ENCODE measurements around the gene DCLK1. TPM values are rescaled to one million over a fixed set of nuclear protein-coding genes. Genes with fewer than 3 reads are reported as not detected.

The DCLK1 gene
- total and polyA plus RNA-seq, 2 donors (not counting 1 experiment from before 2014, with no cell fraction given) = 0.56 to 6.3 TPM

GRCh38 chr13:35744144-35744543 lies 387.0 kb downstream of the DCLK1 start:
- no peak for DNase-seq (ENCODE audit: low read depth in 2 of 2)
- no peak overlapping the region for H3K9ac ChIP-seq (ENCODE audit: insufficient read depth, low read length)
- H4K20me1 ChIP-seq (ENCODE audit: control insufficient read depth, extremely low read depth, insufficient read depth, low read length) = no peaks in the 10 kb centered on the region
- no peak overlapping the region for H3K27ac ChIP-seq (ENCODE audit: insufficient read depth, low read length)
- no peak overlapping the region for H3K4me3 ChIP-seq (replicated peaks in 1 of 4; ENCODE audit: control extremely low read depth in 1 of 4, insufficient read depth in 1 of 4, low read depth in 3 of 4, low read length in 4 of 4)
- no peak overlapping the region for H2AFZ ChIP-seq (ENCODE audit: low read length)
- H3K4me1 ChIP-seq (ENCODE audit: control insufficient read depth, extremely low read depth, insufficient read depth, low read length) = no peaks in the 10 kb centered on the region
- no peak overlapping the region for H3K4me2 ChIP-seq (ENCODE audit: extremely low read depth, insufficient read depth, low read length)
- H3K79me2 ChIP-seq (ENCODE audit: control insufficient read depth, insufficient read depth, low read length) = no peaks in the 10 kb centered on the region
- H3K36me3 ChIP-seq (ENCODE audit: control insufficient read depth, insufficient read depth, low read length) = no peaks in the 10 kb centered on the region
- TF ChIP-seq CTCF (conservative IDR thresholded peaks at IDR 0.05 in 1 of 2, IDR thresholded peaks at IDR 0.05 in 1 of 2; ENCODE audit: low read depth in 1 of 2, low read length in 2 of 2) (no peak), EZH2 (IDR thresholded peaks at IDR 0.05; ENCODE audit: low read length, missing control alignments) (no peak)
- H3K27me3 ChIP-seq (ENCODE audit: control insufficient read depth, insufficient read depth, low read length) = no peaks in the 10 kb centered on the region
- no peaks in the 10 kb centered on the region for H3K9me3 ChIP-seq (ENCODE audit: control insufficient read depth, insufficient read depth, low read depth, low read length)

GRCh38 chr13:35743165-35743564 lies 388.0 kb downstream of the DCLK1 start:
- H3K4me2 ChIP-seq (ENCODE audit: extremely low read depth, insufficient read depth, low read length) = no peak overlapping the region
- H3K36me3 ChIP-seq (ENCODE audit: control insufficient read depth, insufficient read depth, low read length) = no peaks in the 10 kb centered on the region
- no peak for DNase-seq (ENCODE audit: low read depth in 2 of 2)
- H3K4me3 ChIP-seq (replicated peaks in 1 of 4; ENCODE audit: control extremely low read depth in 1 of 4, insufficient read depth in 1 of 4, low read depth in 3 of 4, low read length in 4 of 4) = no peak overlapping the region
- no peaks in the 10 kb centered on the region for H3K27me3 ChIP-seq (ENCODE audit: control insufficient read depth, insufficient read depth, low read length)
- H3K27ac ChIP-seq (ENCODE audit: insufficient read depth, low read length) = no peak overlapping the region
- no peaks in the 10 kb centered on the region for H3K79me2 ChIP-seq (ENCODE audit: control insufficient read depth, insufficient read depth, low read length)
- no peak for TF ChIP-seq CTCF (conservative IDR thresholded peaks at IDR 0.05 in 1 of 2, IDR thresholded peaks at IDR 0.05 in 1 of 2; ENCODE audit: low read depth in 1 of 2, low read length in 2 of 2)
- TF ChIP-seq EZH2 (IDR thresholded peaks at IDR 0.05; ENCODE audit: low read length, missing control alignments) = no peak
- H4K20me1 ChIP-seq (ENCODE audit: control insufficient read depth, extremely low read depth, insufficient read depth, low read length) = no peaks in the 10 kb centered on the region
- no peak overlapping the region for H2AFZ ChIP-seq (ENCODE audit: low read length)
- no peaks in the 10 kb centered on the region for H3K9me3 ChIP-seq (ENCODE audit: control insufficient read depth, insufficient read depth, low read depth, low read length)
- H3K4me1 ChIP-seq (ENCODE audit: control insufficient read depth, extremely low read depth, insufficient read depth, low read length) = no peaks in the 10 kb centered on the region
- H3K9ac ChIP-seq (ENCODE audit: insufficient read depth, low read length) = no peak overlapping the region

- H3K36me3 ChIP-seq (ENCODE audit: control insufficient read depth, insufficient read depth, low read length) = no peaks in the 10 kb centered on the region
- no peak overlapping the region for H3K9ac ChIP-seq (ENCODE audit: insufficient read depth, low read length)
- H3K4me3 ChIP-seq (replicated peaks in 1 of 4; ENCODE audit: control extremely low read depth in 1 of 4, insufficient read depth in 1 of 4, low read depth in 3 of 4, low read length in 4 of 4) = no peak overlapping the region
- H3K27me3 ChIP-seq (ENCODE audit: control insufficient read depth, insufficient read depth, low read length) = no peaks in the 10 kb centered on the region
- H3K4me2 ChIP-seq (ENCODE audit: extremely low read depth, insufficient read depth, low read length) = no peak overlapping the region
- H4K20me1 ChIP-seq (ENCODE audit: control insufficient read depth, extremely low read depth, insufficient read depth, low read length) = no peaks in the 10 kb centered on the region
- H3K4me1 ChIP-seq (ENCODE audit: control insufficient read depth, extremely low read depth, insufficient read depth, low read length) = no peaks in the 10 kb centered on the region
- no peaks in the 10 kb centered on the region for H3K79me2 ChIP-seq (ENCODE audit: control insufficient read depth, insufficient read depth, low read length)
- no peak overlapping the region for H2AFZ ChIP-seq (ENCODE audit: low read length)
- no peak overlapping the region for H3K27ac ChIP-seq (ENCODE audit: insufficient read depth, low read length)
- H3K9me3 ChIP-seq (ENCODE audit: control insufficient read depth, insufficient read depth, low read depth, low read length) = no peaks in the 10 kb centered on the region
- TF ChIP-seq EZH2 (IDR thresholded peaks at IDR 0.05; ENCODE audit: low read length, missing control alignments) = no peak
- no peak for DNase-seq (ENCODE audit: low read depth in 2 of 2)
Observed at GRCh38 chr13:35741657-35742056, 389.5 kb downstream of the DCLK1 start.
